Fibroblast of the aortic adventitia (primary cell): Measurements from ENCODE around the gene CCDC74A. TPM values are rescaled to one million over a fixed set of nuclear protein-coding genes. Genes with fewer than 3 reads are reported as not detected.
"Not testable (repeated sequence)": the region's sequence is repeated elsewhere in the genome, so short reads cannot be mapped to it uniquely, and the experiment has no call there.

Experiments used
- DNase-seq: peaks from one replicate; pipeline ENCODE4 v3.0.0-alpha.2; 2010; ENCODE audit warnings: low read depth
- H3K4me3 ChIP-seq: 2 replicates; pipeline ENCODE4 v1.5.1; 2011; ENCODE audit warnings: low read depth, mild to moderate bottlenecking, control low read depth, low read length, moderate library complexity
- CTCF ChIP-seq: IDR thresholded peaks from 2 replicates; pipeline ENCODE4 v1.5.1; 2011; ENCODE audit warnings: mild to moderate bottlenecking, low read length, control low read depth, inconsistent platforms; ENCODE audit not compliant: insufficient read depth
- total RNA-seq: library from RNA; depleted of rRNA; stranded (reverse); fragments of >200 nt; gene quantifications from 2 replicates; pipeline ENCODE4 v1.2.3, GENCODE V29; 2012; ENCODE audit warnings: low replicate concordance

CCDC74A gene
- total RNA-seq, 1 donor, result 15.1 TPM

DNA sequence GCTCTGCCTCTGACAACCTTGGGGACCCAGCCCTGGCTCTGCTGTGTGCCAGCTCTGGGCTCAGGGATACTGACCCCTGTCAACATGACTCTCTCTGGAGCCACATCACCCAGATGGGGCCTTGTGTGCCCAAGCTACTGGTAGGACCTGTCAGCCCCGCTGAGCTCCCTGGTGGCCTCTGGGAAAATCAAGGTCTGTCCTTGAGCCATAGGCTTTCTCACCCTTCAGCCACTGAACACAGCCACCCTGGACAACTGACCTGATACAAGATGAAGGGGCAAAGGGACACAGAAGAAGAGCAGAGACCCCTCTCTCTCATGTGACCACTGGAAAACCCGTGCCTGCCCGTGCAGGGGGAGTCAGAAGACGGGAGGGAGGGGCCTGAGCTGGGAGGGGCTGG, 7.8 kb downstream of the CCDC74A start:
- no peak for DNase-seq
- TF ChIP-seq CTCF, result no peak

DNA sequence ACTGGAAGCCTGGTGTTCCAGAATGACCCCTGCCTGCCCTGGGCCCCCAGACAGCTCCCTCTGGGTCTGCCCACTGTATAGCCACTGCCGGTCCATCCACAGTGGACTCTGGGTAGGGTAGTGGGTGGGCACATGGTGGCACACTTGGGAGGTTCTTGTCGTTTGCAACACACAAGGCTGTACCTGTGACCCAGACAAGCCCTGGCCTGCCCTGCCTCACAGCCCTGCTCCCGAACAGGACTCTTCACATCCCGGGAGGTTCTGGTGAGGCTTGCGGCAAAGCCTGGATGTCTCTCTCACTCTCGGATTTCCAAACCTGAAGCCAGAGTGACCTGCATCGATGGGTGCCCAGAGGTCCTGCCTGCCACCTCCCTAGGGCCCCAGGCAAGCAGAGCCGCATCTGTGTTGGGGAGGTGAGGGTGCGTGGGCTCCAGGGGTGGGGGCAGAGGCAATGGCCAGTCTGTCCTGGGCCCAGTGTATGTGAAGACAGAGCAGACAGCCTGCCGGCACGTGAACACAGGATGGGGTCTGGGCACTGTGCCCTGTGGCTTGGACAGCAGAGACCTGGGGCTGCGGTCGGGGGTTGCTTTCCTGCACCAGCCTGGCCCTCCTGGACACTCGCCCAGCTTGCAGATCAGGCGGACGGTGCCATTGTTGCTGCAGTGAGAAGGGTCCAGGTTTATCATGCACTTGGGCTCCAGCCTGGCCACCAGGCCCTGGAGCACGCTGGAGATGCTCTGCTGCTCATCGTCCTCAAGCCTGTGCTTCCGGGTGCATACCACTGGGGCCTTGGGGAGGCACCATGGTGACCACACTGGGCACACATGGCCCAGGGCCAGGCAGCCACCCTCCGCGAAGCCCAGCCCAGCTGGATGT, 8.5 kb downstream of the CCDC74A start:
- not testable (repeated sequence) for DNase-seq, H3K4me3 ChIP-seq

More for the DNA sequence above, 7.8 kb downstream of the CCDC74A start:
- H3K4me3 ChIP-seq, result no peak overlapping the region

- DNase-seq, H3K4me3 ChIP-seq: not testable (repeated sequence)
These were observed 9.2 kb downstream of the CCDC74A start for GRCh38 chr2:131536841-131537240.

DNA sequence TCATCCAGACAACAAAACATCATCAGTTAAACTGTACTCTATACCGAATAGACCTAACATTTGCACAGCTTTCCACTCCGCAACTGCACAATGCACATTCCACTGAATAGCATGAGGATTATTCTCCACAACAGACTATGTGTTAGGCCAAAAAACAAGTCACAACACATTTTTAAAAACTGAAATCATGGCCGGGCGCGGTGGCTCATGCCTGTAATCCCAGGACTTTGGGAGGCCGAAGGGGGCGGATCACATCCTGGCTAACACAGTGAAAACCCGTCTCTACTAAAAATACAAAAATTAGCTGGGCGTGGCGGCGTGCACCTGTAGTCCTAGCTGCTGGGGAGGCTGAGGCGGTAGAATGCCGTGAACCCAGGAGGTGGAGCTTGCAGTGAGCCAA, 11.2 kb downstream of the CCDC74A start:
- not testable (repeated sequence) for DNase-seq, H3K4me3 ChIP-seq

DNA sequence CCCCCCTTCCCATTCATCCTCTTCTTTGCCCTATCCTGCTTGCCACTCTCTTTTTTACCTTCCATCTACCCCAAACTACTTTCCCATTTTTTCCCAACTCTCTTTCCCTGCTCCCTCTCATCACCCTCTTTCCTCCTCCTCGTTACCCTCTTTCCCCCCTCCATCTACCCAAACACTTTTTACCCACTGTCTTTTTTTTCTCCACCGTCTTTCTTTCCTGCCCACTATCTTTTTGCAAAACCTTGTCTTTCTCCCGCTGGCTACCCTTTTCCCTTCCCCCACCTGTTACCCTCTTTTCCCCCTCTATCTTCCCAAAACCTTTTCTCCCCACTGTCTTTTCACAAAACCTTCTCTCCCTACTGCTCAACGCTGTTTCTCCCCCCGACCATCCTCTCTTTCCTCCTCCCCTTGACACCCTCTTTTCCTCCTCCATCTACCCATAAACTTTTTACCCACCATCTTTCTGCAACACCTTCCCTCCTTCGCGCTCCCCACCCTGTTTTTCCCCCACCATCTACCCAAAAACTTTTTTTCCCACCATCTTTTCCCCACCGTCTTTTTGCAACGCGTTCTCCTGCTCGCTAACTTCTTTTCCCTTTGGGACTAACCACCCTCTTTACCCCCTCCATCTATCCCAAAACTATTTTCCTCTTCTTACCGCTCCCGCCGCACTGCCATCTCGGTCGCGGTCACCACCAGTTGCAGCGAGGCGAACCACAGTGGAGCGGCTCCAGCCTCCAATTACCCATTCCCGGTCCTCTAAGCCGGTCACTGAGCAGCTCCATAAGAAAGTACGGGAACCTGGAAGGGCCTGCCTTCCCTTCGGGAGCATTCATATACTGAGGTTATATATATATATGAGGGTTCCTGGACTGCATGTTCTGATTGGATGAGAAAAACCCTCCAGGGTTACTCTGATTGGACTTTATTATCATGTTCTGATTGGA, 15.0 kb downstream of the CCDC74A start:
- no peak for DNase-seq
- no peak overlapping the region for H3K4me3 ChIP-seq
- TF ChIP-seq CTCF, result no peak

DNA sequence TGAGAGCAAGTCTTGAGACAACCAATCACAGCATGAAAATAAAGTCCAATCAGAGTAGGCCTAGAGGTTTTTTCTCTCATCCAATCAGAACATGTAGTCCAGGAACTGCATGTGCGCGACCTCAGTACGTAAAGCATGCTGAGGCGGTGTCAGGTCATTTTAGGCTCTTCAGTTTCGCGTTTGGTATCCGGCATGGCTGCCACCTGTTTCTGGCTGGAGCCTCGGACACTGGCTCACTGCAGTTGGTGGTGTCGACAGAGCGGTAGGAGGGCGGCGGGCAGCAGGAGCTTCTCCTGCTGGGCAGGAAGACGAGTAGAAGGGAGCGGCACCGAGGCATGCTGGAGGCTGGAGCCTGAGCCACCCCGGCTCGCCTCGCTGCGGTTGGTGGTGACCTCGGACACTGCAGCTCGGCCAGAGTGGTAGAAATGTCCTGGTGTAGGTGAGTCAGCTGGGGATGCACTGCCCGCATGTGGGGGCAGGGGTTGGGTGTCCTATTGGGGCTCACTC, 15.8 kb downstream of the CCDC74A start:
- no peak for TF ChIP-seq CTCF
- no peak for DNase-seq

GRCh38 chr2:131544006-131544812, 16.5 kb downstream of the CCDC74A start:
- not testable (repeated sequence) for DNase-seq, H3K4me3 ChIP-seq

More for the DNA sequence above, 15.8 kb downstream of the CCDC74A start:
- H3K4me3 ChIP-seq, result no peak overlapping the region

- not testable (repeated sequence) for DNase-seq, H3K4me3 ChIP-seq
These were observed 17.1 kb downstream of the CCDC74A start for GRCh38 chr2:131544813-131545165.

DNA sequence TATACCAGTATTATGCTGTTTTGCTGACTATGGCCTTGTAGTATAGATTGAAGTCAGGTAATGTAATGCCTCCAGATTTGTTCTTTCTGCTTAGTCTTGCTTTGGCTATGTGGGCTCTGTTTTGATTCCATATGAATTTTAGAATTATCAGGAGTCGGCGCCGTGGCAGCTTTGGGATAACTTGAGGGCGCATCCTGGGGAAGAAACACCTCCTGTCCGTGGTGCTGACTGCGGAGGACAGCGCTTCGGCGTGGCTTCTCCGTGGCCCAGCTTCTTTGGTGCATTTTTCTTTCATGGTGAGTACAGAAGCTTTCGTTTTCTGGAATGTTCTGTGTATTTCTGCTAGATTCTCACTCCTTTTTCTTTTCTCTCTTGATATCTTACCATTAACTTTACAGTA, 25.2 kb downstream of the CCDC74A start:
- no peak overlapping the region for H3K4me3 ChIP-seq
- no peak for DNase-seq
- no peak for TF ChIP-seq CTCF
